ENCODE data around the gene SEZ6.

Gene SEZ6

GRCh38 chr17:28973425-28973824, 32.4 kb downstream of the SEZ6 start:
- DNase-seq = no peak

DNA sequence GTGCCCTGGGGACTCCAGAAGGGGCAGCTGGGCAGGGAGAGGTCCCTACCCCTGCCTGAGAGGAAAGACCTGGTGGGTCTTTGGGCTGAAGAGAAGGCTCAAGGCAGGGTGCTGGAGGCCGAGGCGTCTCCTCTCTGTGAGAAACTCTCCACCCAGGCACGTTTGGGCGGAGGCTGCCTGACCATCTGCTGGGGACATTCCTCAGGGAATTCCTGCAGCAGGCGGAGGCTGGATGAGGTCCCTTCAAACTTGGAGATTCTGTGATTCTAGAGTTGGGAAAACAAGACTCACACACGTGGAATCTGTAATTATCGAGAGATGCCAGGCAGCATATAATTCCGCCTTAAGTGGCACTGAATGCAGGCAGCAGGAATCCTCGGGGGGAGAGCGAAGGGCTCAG, 33.4 kb downstream of the SEZ6 start:
- DNase-seq = no peak

- no peak for DNase-seq
These were observed 35.0 kb downstream of the SEZ6 start for GRCh38 chr17:28970879-28971278.

DNA sequence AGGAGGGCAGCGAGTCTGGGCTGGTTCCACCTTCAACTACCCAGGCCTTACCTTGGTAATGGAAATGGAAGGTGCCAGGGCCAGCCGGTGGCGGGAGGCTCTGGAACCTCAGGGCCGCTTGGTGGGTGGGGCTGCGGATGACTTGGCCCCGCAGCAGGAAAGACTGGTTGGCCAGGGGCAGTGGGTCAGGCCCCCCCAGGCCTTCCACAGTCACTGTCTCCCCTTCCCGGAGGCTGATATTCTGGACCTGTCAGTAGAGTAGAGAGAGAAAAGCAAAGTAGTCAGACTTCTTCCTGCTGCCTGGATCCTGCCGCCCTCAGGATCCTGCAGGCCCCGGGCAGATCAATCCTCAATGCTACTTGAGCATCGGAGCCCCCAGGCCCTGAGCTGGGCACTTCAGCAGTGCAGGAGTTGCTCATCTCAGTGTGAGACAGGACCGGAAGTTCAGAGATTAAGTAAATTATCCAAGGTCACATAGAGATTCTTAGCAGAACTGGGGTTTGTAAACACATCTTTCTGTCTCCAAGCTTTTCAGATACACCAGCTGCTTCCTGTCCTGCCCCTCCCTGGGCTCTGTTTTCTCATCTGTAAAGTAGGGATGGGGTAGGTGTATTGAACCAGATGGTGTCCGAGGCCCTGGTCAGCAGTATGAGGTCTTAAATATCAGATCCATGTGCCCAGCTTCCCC, 36.0 kb downstream of the SEZ6 start:
- DNase-seq = no peak

DNA sequence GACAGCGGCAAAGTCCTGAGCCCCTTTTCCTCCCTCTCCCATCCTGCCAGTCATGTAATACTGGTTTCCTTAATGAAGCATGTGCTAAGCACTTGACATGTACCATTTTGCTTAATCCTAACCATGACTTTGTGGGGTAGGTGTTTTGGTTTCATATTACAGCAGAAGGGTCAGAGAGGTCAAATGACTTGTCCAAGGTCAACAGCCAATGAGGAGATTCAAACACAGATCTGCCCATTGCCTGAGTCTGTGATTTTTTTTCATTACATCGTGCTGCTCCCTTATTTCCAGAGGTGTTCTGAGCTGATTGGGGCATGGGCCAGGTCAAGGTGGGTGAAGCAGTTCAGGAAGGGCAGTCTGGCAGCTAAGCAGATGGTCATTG, 36.9 kb downstream of the SEZ6 start:
- DNase-seq = no peak

DNA sequence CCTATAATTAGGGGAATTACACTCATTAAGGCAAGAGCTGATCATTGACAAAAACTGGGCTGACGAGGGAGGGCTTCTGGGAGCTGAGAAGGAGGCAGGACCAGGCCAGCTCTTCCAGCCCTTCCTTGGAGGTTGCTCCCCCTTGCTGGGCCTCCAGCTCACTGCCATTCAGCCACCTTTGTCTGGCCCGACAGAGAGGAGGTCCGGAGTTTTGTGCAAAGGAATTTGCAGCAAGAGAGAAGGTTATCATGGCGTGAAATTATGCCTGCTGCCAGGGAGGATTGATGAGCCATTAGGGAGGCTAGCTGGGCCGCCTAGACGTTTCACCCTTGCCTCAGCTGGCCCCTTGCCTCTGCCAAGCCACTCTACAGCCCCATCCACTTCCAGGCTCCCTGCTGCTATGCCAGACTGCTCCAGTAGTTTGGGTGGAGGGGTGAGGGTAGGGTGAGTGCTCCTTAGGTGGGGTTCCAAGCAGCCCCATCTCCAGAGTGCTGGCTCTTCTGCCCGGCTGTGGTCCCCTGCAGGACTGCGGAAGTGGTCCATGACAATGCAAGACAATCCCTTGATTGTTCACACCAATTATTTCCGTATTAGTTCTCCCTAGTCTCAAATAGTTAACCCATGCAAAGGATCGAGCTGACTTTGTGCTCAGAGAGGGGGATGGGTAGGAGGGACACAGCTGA, 37.5 kb downstream of the SEZ6 start:
- DNase-seq = no peak

- DNase-seq = peak; percentile 46 to 65 (median 56)
These were observed 38.4 kb downstream of the SEZ6 start for GRCh38 chr17:28967221-28968135.

- DNase-seq = no peak
These were observed 42.0 kb downstream of the SEZ6 start for GRCh38 chr17:28963841-28964240.

- no peak for DNase-seq
These were observed 42.7 kb downstream of the SEZ6 start for GRCh38 chr17:28963055-28963611.

DNA sequence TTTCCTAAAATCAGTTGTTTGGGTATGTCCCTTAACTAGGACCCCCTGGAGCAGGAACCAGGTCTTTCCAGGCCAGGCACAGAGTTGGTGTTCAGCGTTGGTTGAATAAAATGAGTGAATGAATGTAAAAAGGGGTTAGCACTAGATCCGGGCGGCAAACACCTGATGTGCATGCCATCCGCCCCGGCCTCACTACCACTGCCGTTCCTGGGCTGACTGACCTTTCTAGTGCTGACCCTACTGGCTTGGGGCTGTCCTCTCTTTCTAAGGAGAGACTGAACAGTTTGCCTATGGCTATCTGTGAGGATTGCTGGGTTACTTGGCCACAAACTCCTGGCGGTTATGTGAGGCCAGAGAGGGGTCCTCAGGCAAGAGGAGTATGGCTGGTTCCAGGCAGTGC, 44.4 kb downstream of the SEZ6 start:
- DNase-seq = no peak

DNA sequence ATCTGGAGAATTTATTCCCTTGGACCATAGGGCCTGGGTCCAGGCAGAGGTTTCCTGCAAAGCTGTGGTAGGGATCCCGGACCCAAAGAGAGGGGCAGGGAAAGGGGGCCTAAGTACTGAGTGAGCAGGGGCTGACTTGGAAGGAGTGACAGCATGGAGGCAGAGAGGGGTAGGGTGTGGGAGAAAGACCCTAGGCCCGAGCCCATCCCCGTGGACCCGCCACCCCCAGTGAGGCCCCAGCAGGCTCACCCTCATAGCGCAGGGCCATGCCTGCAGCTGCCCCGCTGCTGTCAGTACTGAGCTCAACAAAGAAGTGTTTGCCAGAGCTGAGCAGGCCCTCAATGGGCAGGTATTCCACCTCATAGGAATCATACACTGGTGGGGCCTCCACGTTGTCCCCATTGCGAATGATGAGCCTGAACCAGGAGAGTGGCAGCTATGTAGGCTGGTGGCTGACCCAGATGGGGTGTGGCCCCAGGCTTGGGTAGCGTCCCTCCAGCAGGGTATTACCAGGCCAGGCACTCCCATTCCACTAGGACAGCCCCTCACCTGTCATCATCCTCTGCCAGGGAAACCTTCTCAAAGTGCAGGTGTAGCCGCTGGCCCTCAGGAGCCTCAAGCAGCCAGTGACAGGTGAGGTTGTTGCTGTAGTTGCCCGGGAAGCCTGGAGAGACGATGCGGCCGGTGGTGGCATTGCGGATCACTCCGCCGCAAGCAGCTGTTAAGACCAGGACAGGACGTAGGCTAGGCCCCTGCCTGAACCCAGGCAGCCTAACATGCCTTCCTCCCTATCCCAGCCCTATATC, 45.4 kb downstream of the SEZ6 start:
- no peak for DNase-seq

DNA sequence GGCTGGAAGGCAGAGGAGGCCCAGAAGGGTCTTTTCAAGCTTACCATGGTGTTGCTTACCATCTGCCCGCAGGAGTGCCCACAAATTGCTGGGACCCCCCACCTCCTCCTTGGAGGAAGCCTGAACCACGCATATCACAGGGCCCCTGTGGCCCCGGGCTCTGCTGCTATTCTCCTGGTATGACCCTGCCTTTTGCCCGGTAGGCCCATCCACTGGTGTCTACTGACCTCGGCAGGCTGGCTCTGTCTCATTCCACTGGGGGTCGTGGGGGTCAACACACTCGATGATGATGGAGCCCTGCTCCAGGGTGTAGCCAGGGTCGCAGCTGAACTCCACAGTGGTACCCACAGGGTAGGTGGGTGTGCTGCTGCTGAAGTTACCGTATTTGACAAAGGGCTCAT, 46.4 kb downstream of the SEZ6 start:
- no peak for DNase-seq

DNA sequence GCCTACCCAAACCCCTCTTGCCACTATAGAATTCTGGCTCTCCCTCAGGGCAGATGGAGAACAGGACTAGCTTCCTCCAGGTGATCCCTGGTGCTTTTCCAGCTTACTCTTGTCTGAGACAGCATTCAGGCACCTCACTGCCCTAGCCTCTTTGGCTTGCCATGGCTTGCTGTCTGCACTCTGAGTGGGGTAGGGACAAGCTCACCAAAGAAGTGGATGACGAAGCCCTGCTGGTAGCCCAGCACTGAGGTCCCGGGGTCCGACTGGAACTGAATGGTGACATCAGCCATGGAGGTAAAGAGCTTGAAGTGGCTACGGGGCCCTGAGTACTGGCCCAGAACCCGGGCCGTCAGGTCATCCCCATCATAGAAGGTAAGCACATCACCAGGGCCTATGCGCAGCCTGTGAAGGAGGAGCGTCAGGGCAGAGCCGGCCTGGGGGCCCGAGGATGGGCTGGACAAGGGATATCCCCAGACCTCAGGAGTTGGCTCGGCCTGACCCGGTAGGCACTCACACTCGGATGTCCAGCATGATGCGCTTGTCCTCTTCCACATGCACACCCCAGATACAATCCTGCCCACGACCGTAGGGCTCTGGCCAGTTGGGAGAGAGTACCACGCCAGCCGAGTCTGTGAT, 46.9 kb downstream of the SEZ6 start:
- no peak for DNase-seq

GRCh38 chr17:28957992-28958355, 47.9 kb downstream of the SEZ6 start:
- DNase-seq = no peak

DNA sequence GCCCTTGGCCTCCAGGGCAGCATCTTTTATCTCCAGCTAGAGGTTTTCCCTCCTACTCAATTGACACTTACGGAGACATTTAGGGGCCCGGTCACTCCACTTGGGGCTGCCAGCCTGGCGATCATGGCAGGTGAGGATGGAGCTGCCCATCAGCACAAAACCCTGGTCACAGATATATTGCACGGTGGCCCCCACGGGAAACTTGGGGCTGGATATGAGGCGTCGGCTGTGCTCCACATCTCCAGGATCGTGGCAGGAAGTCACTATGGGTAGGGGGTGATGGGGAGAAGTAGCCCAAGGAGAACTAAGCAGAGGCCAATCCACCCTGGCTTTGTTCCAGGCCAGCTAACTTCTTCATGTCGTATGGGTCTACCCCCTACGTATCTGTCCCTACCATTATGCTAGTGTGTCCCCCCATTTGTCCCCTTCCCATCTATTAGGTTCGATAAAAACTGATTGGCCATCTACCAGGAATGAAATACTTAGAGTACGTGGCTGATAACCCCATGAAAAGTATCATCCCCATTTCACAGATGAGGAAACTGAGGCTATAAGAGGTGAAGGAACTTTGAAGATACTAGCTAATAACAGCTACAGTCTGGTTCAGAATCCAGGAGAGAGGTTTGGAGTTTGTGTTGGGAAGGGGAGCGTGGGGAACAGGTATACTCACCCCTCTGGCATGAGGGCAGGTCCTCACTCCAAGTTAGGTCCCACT, 48.4 kb downstream of the SEZ6 start:
- no peak for DNase-seq

- DNase-seq = no peak
These were observed 49.0 kb downstream of the SEZ6 start for GRCh38 chr17:28956861-28957260.

- DNase-seq = no peak
These were observed 49.7 kb downstream of the SEZ6 start for GRCh38 chr17:28956112-28956511.

- no peak for DNase-seq
These were observed 50.4 kb downstream of the SEZ6 start for GRCh38 chr17:28955408-28955807.

DNA sequence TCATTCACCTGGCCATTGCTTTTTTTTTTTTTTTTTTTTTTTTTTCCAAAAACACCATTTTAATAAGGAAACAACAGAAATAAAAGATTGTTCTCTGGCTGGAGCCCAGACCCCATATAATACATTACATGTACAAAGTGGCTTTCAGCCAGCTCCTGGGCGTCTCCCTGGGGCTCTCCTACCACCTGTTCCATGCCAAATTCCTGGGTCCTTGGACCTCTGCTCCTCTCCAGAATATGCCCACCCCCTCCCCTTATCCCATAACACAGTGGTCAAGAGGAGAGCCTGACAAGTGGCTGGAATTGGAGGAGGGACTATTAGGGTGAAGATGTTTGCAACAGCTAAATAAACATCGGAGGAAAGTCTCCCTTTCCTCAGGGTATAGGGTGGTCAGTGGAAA, 50.9 kb downstream of the SEZ6 start:
- DNase-seq = no peak

DNA sequence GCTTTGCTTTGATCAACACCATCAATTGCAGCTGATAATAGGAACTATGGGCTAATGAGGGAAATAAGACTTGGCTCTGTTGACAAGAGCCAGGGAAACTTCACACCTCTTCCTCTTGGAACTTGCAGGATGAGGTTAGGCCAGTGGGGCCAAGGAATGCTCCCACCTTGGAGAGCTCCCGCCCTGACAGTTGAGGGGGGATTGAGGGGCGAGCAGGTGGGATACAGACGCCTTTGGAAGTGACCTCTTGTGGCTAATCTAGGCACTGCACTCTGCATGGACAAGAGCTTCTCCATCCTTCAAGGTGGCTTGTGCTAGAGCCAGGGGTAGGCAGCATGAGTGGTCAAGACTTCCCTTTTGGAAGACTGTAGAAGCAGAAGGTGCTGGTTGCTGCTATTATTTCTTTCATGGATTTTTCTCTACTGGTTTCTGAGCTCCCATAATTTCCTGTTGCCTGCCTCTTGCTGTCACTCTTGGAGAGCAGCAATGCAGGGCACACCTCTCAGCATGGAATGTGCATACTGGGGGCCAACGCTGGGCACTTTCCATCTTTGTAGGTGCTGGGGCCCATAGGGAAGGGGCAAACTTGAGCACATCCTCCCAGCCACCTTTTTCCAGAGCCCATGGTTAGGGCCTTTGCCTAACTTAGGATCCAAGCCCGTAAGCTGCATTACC, 52.3 kb downstream of the SEZ6 start:
- DNase-seq = peak; percentile 20 to 60 (median 41)

Data from suppressor macrophage (primary cell).